ENCODE measurements around the gene IPO13.
A peak's percentile ranks its signal among the peaks of the same experiment; 100 is the strongest.

IPO13 gene

GRCh38 chr1:44002606-44003157 lies 55.9 kb downstream of the IPO13 start (continued):
- TF ChIP-seq CSRNP3 (CRISPR knock-in tag; IDR thresholded peaks at IDR 0.05) (no peak), PPARA (CRISPR knock-in tag; IDR thresholded peaks at IDR 0.05; ENCODE audit: borderline replicate concordance) (no peak), CREB5 (CRISPR knock-in tag; IDR thresholded peaks at IDR 0.05; ENCODE audit: low read depth) (no peak), TCF4 (CRISPR knock-in tag; IDR thresholded peaks at IDR 0.05; ENCODE audit: borderline replicate concordance) (no peak), RARB (CRISPR knock-in tag; IDR thresholded peaks at IDR 0.05) (no peak), ISL1 (CRISPR knock-in tag; IDR thresholded peaks at IDR 0.05) (no peak)

GRCh38 chr1:44008259-44008658 lies 61.5 kb downstream of the IPO13 start:
- ATAC-seq, result no peak
- no peak for TF ChIP-seq TOX (CRISPR knock-in tag; IDR thresholded peaks at IDR 0.05; ENCODE audit: borderline replicate concordance)
- TF ChIP-seq ZNF70 (CRISPR knock-in tag; IDR thresholded peaks at IDR 0.05), result no peak
- TF ChIP-seq SNAI2 (CRISPR knock-in tag; IDR thresholded peaks at IDR 0.05), result no peak
- no peak for TF ChIP-seq ZFP30 (CRISPR knock-in tag; IDR thresholded peaks at IDR 0.05)
- TF ChIP-seq ZC3H10 (CRISPR knock-in tag; IDR thresholded peaks at IDR 0.05), result no peak
- no peak for TF ChIP-seq POU6F1 (CRISPR knock-in tag; IDR thresholded peaks at IDR 0.05; ENCODE audit: borderline replicate concordance, low read depth)
- no peak for TF ChIP-seq ISL1 (CRISPR knock-in tag; IDR thresholded peaks at IDR 0.05)
- no peak for TF ChIP-seq CSDC2 (CRISPR knock-in tag; IDR thresholded peaks at IDR 0.05)
- TF ChIP-seq CSRNP3 (CRISPR knock-in tag; IDR thresholded peaks at IDR 0.05), result no peak
- no peak for TF ChIP-seq ARNTL (CRISPR knock-in tag; IDR thresholded peaks at IDR 0.05; ENCODE audit: borderline replicate concordance, low read depth)
- no peak for TF ChIP-seq ESRRG (CRISPR knock-in tag; IDR thresholded peaks at IDR 0.05)
- TF ChIP-seq PPARA (CRISPR knock-in tag; IDR thresholded peaks at IDR 0.05; ENCODE audit: borderline replicate concordance), result no peak
- no peak for TF ChIP-seq RARB (CRISPR knock-in tag; IDR thresholded peaks at IDR 0.05)

GRCh38 chr1:44010935-44011471 lies 64.3 kb downstream of the IPO13 start:
- ATAC-seq, result no peak
- TF ChIP-seq ZNF565 (CRISPR knock-in tag; conservative IDR thresholded peaks at IDR 0.05; ENCODE audit: low read depth) (no peak), CSDC2 (CRISPR knock-in tag; IDR thresholded peaks at IDR 0.05) (no peak), BACH2 (CRISPR knock-in tag; IDR thresholded peaks at IDR 0.05; ENCODE audit: borderline replicate concordance) (no peak), ZFP3 (CRISPR knock-in tag; IDR thresholded peaks at IDR 0.05) (no peak)

- ATAC-seq, result no peak
- TF ChIP-seq ISL1 (CRISPR knock-in tag; IDR thresholded peaks at IDR 0.05) (no peak), ZFP3 (CRISPR knock-in tag; IDR thresholded peaks at IDR 0.05) (0 out of 2 replicates have a peak, but pooled peaks have one; percentile 24), RARB (CRISPR knock-in tag; IDR thresholded peaks at IDR 0.05) (no peak), ZNF565 (CRISPR knock-in tag; conservative IDR thresholded peaks at IDR 0.05; ENCODE audit: low read depth) (no peak), OSR1 (CRISPR knock-in tag; IDR thresholded peaks at IDR 0.05) (no peak), SNAI2 (CRISPR knock-in tag; IDR thresholded peaks at IDR 0.05) (no peak), ZC3H10 (CRISPR knock-in tag; IDR thresholded peaks at IDR 0.05) (no peak)
Measured at GRCh38 chr1:44012404-44012803, 65.7 kb downstream of the IPO13 start.

- no peak for ATAC-seq
- TF ChIP-seq CREB5 (CRISPR knock-in tag; IDR thresholded peaks at IDR 0.05; ENCODE audit: low read depth) (no peak), PPARA (CRISPR knock-in tag; IDR thresholded peaks at IDR 0.05; ENCODE audit: borderline replicate concordance) (no peak), PATZ1 (CRISPR knock-in tag; IDR thresholded peaks at IDR 0.05; ENCODE audit: borderline replicate concordance) (no peak), ARNTL (CRISPR knock-in tag; IDR thresholded peaks at IDR 0.05; ENCODE audit: borderline replicate concordance, low read depth) (no peak), RARB (CRISPR knock-in tag; IDR thresholded peaks at IDR 0.05) (no peak), ZNF70 (CRISPR knock-in tag; IDR thresholded peaks at IDR 0.05) (no peak), GLIS3 (CRISPR knock-in tag; IDR thresholded peaks at IDR 0.05) (no peak), OSR1 (CRISPR knock-in tag; IDR thresholded peaks at IDR 0.05) (no peak), ESRRG (CRISPR knock-in tag; IDR thresholded peaks at IDR 0.05) (no peak), CSRNP3 (CRISPR knock-in tag; IDR thresholded peaks at IDR 0.05) (no peak), ZC3H10 (CRISPR knock-in tag; IDR thresholded peaks at IDR 0.05) (no peak)
Measured at GRCh38 chr1:44012941-44013609, 66.3 kb downstream of the IPO13 start.
